Activated T-cell treated with anti-CD3 and anti-CD28 coated beads, Interleukin-2, amount 50 U/mL, for 4 hours (primary cell): ENCODE data around the gene AMPD3. TPM values are rescaled to one million over a fixed set of nuclear protein-coding genes. Genes with fewer than 3 reads are reported as not detected.

Experiments used
- ATAC-seq, 2 donors: fragments of 200-7000 bp; cut with Tn5 transposase; one replicate each; pipeline ENCODE4 v1.10.0; 2021
- DNase-seq: peaks from one replicate; pipeline ENCODE4 v3.0.0-alpha.2; 2020
- H3K27me3 Mint-ChIP-seq: one replicate; pipeline ENCODE4 v1.8.0; 2021; ENCODE audit warnings: low read depth, mixed read lengths
- H3K36me3 Mint-ChIP-seq: one replicate; pipeline ENCODE4 v1.8.0; 2022; ENCODE audit warnings: mixed read lengths; ENCODE audit not compliant: insufficient read depth
- H3K4me1 Mint-ChIP-seq: one replicate; pipeline ENCODE4 v1.8.0; 2021; ENCODE audit warnings: low read depth, mixed read lengths
- H3K4me3 Mint-ChIP-seq: one replicate; pipeline ENCODE4 v1.8.0; 2021; ENCODE audit warnings: mild to moderate bottlenecking, moderate library complexity, mixed read lengths
- H3K9me3 Mint-ChIP-seq: one replicate; pipeline ENCODE4 v1.8.0; 2021; ENCODE audit warnings: mixed read lengths
- total RNA-seq, 3 donors: library from RNA; stranded (reverse); gene quantifications; one replicate each; pipeline ENCODE4 v1.2.1, GENCODE V29; 2021

Gene AMPD3
- total RNA-seq, 3 donors from 2014 or later: 7.9 to 11.2 (median 9.0) TPM

DNA sequence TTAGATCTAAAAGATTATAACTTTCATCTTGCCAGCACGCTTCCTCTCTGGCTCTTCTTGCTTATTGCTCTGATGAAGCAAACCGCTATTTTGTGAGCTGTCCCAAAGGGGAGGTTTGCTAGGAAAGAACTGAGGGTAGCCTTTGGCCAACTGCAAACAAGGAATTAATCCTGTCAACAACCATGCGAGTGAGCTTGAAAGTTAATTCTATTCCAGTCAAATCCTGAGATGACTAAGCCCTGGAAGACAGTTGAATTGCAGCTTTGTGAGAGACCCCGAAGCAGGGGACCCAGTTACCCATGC lies 96.2 kb downstream of the AMPD3 start:
- Mint-ChIP-seq H3K4me1 (no peaks in the 10 kb centered on the region), H3K27me3 (peaks cover 13% of the 10 kb centered on the region), H3K4me3 (no peak overlapping the region), H3K36me3 (no peaks in the 10 kb centered on the region), H3K9me3 (peaks cover 11% of the 10 kb centered on the region)
- ATAC-seq (no peak), DNase-seq (no peak)

DNA sequence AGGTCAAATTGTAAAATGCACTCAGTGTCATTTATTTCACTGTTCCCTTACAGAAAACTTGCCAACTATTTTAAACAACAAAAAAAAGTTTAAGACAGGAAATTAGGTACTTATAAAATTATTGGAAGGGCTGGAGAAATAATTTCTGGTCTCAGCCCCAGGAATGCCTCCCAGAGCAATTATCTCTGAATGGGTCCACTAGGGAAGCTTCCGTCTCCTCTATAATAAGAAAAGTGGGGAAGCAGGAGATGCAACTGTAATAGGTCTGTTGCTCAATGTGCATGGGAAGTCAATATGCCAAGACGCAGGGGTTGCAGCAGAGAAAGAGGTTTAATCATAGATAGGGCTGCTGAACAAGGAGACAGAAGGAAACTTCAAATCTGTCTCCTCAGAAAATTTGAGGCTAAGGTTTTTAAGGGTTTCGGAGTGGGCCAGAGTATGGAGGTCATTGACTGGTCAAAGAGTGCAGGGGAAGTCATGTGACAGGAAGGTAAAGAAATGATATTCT lies 96.8 kb downstream of the AMPD3 start:
- DNase-seq (no peak), ATAC-seq (no peak)
- peaks cover 11% of the 10 kb centered on the region for H3K9me3 Mint-ChIP-seq
- no peak overlapping the region for H3K4me3 Mint-ChIP-seq
- no peaks in the 10 kb centered on the region for H3K4me1 Mint-ChIP-seq
- no peaks in the 10 kb centered on the region for H3K36me3 Mint-ChIP-seq
- peaks cover 13% of the 10 kb centered on the region for H3K27me3 Mint-ChIP-seq

DNA sequence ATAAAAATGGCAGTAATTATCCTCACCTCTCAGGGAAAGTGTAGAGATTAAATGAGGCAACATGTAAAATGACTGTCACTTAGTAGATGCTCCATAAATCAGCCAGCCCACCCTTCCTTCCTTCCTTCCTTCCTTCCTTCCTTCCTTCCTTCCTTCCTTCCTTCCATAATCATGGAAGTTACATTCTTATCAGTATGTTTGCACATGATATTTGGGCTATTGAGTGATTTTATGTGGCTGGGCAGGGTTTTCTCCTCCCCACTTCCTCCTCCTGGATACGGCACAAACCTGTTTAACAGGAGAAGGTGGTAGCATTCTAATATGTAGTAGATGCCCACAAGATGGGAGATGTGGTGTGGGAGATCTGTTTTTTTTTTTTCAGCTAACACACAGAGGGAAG lies 101.5 kb downstream of the AMPD3 start:
- no peaks in the 10 kb centered on the region for H3K4me1 Mint-ChIP-seq
- H3K9me3 Mint-ChIP-seq: peaks cover 7% of the 10 kb centered on the region
- peaks cover 12% of the 10 kb centered on the region for H3K27me3 Mint-ChIP-seq
- no peaks in the 10 kb centered on the region for H3K36me3 Mint-ChIP-seq
- ATAC-seq (no peak), DNase-seq (no peak)
- H3K4me3 Mint-ChIP-seq: no peak overlapping the region

Other genes with a start within 250 kb of the AMPD3 start
- 1 to 10 TPM; 3.0 to 6.9 (median 3.5) TPM for gene SBF2, start 161.0 kb upstream of the AMPD3 start, total RNA-seq
- under 1 TPM in 2 of 3 donors, not detected in 1; 0.43 TPM for gene ADM, start 150.2 kb upstream of the AMPD3 start, total RNA-seq
- gene RNF141, start 85.9 kb downstream of the AMPD3 start, total RNA-seq: 10 to 100 TPM; 16.3 to 20.7 (median 18.4) TPM
- under 1 TPM in 2 of 3 donors, not detected in 1; 0.27 to 0.33 TPM for gene LYVE1, start 113.4 kb downstream of the AMPD3 start, total RNA-seq
- gene IRAG1, start 238.5 kb downstream of the AMPD3 start, total RNA-seq: under 1 TPM; 0.08 to 0.14 (median 0.08) TPM